ENCODE data around the gene KCNK15.
"Not testable (repeated sequence)": the region's sequence is repeated elsewhere in the genome, so short reads cannot be mapped to it uniquely, and the experiment has no call there.

Gene KCNK15

DNA sequence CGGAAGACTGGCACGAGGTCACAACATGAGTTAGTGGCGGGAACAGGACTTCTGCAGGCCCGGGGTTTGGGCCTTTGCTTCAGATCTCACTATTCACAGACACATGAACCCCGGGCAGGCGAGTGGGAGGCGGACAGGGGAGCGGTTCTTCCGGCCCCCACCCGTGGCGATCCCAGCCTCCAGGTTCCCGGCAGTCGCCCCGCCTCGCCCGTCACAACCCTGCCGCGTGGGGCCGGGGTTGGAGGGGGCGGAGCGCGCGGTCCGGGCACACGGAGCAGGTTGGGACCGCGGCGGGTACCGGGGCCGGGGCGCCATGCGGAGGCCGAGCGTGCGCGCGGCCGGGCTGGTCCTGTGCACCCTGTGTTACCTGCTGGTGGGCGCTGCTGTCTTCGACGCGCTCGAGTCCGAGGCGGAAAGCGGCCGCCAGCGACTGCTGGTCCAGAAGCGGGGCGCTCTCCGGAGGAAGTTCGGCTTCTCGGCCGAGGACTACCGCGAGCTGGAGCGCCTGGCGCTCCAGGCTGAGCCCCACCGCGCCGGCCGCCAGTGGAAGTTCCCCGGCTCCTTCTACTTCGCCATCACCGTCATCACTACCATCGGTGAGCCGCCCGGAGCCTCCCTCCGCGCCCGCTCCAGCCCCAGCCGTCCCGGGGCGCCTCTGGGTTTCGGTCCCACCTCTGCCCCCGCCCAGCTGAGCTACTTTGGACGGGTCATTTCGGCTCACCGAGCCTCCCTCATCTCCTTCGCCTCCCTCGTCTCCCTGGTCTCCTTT lies at the start of gene KCNK15:
Gene KCNK15 (plus strand): TSS at position 268 of the 769 bp plus-strand sequence. CDS start 46 bp downstream, at position 314.
- FAIRE-seq = no peak

GRCh38 chr20:44696315-44696714 lies 49.4 kb upstream of the KCNK15 start:
- no peak for FAIRE-seq

DNA sequence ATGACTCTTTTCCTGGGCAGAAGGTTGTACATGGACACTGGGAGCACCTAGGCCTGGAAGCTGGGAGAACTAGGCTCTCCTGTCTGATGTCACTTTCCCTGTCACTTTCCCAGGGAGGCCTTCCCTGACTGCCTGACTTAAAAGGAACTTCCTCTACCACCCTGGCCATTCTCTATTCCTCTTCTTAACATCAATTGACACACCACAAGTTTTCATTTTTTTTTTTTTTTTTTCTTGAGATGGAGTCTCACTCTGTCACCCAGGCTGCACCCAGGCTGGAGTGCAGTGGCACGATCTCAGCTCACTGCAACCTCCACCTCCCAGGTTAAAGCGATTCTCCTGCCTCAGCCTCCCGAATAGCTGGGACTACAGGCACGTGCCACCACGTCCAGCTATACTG lies 48.6 kb upstream of the KCNK15 start:
- FAIRE-seq = not testable (repeated sequence)

GRCh38 chr20:44698351-44698750 lies 47.3 kb upstream of the KCNK15 start:
- FAIRE-seq = no peak

DNA sequence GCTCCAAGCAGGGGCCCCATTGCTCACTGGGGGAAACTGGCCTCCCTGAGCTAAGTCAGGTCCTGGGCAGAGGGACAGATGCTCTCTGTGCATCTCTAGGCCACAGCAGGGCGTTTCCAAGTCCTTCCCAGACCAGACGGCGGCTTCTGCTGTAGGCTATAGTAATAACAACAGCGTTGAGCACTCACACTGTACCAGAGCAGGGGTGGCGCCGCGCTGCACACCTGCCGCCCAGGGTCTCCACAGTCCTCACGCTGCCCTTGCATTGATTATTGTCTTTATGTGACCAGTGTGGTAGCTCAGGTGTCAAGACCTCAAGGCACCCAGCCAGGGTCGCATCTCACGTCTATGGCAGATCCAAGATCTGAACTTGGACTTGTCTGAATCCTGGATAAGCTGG lies 45.4 kb upstream of the KCNK15 start:
- FAIRE-seq = no peak

DNA sequence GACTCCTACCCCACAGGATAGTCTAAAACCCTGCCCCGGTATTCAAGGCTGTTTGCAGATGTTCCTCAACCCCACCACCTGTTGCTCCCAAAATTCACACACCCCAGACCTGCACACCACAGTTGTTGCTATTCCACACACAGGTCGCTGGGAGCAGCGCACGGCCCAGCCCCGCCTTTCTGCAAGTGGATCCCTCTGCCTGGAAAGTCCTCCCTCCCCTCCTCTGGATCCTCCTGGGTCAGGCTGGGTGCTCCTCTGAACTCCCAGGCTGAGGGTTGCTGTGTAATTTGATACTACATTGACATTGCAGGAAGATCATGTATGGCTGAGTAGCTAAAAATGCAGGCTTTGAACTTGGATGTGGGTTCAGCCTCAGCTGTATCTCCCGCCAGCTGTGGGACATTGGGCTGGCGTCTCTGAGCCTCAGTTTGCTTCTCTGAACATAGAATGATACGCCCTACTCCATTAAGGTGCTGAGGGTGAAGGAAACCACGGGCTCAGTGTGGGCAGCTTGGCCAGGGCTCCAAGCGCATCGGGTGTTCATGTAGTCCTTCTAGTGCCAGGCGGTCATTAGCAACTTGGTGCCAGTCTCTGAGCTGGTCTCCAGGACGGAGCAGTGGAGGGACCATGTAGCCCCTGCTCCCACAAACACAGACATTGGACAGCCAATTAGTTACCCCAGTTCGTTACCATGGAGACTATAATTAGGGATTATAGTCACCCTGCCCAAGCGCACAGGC lies 44.4 kb upstream of the KCNK15 start:
- no peak for FAIRE-seq

DNA sequence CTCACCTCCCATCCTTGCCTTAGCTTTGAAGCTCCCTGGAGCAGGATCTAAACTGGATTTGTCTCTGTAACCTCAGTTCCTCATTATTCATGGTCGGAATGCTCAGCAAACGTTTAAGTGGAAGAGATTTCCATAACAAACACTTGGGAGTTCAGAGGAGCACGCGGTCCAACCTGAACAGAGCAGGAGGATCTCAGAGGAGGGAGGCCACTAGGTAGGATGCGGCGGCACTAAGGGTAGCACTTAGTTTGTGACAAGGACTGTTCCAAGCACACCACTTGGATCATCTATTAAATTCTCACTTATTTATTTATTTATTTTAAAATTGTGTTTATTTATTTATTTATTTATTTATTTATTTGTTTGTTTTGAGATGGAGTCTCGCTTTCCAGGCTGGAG lies 43.8 kb upstream of the KCNK15 start:
- FAIRE-seq = no peak

DNA sequence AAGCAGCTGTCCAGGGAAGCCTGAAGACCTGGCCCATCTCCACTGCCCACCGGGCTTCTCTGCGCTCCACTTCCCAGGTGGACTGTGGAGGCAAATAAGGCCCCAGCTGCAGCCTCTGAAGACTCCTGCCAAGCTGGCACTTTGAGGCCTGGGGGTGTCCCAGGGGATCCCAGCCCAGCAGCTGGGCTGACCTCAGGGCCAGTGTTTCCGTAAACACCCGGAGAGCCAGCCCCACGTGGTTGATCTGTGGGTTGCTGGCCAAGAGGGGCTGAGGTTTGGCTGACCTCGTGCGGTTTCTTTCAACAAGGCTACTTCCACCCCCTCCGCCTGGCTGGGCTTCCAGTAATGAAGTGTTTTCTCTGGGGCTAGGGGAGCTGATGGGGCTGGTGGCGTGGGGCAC lies 42.9 kb upstream of the KCNK15 start:
- FAIRE-seq = no peak

DNA sequence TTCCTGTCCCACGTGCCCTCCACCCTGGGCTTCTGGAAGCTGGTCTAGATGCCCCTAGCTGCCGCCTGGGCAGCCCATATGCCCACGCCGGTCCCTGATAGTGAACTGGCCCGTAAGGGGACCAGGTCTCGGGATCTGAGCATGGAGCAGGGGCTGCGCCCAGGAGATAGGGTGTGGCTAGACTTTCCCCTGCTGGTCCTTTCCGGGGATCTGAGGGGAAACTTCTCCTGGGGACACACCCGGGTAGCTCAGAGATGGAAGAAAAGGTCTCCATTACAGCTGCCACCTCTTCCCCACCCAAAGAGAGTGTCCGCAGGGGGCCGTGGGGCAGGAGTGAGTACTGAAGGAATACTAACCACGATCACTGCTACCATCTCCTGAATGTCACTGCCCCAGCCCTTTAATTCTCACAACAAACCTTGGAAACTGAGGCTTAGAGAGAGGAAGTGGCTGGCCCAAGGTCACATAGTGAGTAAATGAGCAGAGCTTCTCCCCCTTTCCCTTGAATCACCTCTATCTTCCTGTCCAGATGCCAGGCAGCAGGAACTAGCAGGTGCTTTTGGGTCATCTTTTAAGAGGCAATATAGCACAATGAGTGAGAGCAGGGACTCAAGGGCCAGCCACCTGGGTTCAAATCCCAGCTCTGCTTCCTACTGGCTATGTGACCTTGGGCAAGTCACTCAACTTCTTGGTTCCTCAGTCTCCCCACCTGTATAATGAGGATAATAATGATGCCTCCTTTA lies 42.3 kb upstream of the KCNK15 start:
- FAIRE-seq = no peak

GRCh38 chr20:44703956-44704488 lies 41.6 kb upstream of the KCNK15 start:
- no peak for FAIRE-seq

GRCh38 chr20:44704551-44704971 lies 41.1 kb upstream of the KCNK15 start:
- FAIRE-seq = no peak

DNA sequence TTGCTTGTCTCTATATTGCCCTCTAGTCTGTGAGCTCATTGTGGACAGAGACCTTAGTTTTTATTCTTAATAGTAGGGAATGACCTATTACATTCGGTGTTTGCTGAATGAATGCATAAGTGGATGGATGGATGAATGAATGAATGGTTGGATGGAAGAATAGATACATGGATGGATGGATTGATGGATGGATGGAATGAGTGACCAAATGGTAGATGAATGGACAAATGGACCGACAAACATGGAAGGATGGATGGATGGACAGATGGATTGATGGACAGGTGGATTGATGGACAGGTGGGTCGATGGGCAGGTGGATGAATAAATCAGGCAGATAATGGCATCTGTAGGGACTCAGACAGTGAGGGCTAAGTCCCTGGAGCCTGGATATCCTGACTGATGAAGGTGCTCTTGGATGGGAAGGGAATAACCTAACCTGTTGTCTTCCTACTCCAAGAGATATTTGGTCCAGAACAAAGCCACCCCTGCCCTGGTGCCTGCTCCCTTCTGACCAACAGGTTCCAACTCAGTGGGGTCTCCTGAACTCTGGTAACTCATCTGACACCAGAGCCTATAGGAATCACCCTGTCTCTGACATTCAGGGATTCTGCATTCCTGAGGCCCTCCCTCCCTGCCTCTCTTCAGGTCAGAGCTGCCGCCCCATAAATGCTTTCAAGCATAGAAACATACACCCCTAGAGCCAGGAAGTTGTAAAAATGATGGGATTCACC lies 40.1 kb upstream of the KCNK15 start:
- FAIRE-seq = no peak

DNA sequence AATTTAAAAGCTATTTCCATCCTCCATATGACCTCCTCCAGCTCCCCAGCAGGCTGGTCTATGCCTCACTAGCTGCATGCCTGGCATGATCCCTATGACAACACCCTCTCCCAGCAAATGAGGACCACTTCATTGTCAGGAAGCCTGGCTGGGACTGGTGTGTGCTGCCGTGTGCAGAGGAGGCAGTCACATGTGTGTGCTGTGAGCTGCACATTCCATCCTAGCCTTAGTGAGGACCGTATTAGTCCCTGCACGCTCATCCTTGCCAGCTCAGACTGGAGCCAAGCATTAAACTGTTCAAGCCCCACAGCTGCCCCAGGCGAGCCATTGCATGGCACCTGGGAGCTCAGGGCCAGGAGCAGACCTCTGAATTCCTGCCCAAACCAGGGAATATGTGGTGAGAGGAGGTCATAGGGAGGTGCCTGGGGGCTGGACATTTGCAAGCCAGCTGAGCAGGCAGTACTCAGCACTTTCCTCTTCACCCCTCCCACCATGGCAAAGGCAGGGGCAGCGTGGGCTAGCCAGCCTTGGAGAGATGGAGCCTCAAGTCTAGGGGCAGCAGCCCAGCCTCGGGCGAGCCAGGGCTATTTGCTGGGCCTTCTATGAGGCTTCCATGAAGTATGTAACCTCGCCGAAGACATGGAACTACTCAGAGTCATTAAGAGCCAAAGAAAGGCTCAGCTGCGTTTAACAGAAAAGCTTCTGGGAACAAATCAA lies 39.2 kb upstream of the KCNK15 start:
- no peak for FAIRE-seq

- no peak for FAIRE-seq
Observed at GRCh38 chr20:44707018-44707579, 38.6 kb upstream of the KCNK15 start.

DNA sequence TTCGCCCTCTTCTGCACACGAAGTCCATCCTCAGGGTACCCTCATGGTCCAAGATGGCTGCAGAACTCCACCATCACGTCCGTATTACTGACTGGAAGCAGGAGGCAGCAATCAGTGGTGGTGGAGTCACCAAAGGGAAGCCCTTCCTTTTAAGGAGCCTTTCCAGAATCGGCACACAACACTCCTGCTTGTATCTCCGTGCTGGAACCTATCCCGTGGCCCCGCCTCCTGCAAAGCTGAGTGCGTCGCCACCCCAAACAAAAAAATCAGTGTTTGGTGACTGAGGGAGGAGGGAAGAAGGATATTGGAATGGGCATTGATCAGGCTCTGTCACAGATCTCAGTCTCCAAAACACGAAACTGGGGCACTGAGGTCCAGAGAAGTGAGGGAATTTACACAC lies 36.3 kb upstream of the KCNK15 start:
- no peak for FAIRE-seq

DNA sequence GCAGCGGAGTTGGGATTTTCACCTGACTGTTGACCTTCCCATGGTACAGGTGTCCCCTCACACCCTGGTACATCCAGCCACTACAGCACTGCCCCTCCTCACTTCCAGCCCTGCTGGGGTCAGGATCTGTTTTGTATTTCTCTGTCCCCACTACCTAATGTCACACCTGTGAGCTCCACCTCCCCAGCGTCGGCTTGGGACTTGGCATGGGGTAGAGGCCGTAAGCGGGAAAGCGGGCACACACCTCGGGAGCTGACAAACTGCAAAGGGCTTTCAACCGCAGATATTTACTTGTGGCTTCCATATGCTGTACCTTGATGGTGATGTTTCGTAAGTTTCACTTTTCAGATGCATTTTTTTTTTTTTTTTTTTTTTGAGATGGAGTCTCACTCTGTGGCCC lies 35.9 kb upstream of the KCNK15 start:
- FAIRE-seq = no peak

DNA sequence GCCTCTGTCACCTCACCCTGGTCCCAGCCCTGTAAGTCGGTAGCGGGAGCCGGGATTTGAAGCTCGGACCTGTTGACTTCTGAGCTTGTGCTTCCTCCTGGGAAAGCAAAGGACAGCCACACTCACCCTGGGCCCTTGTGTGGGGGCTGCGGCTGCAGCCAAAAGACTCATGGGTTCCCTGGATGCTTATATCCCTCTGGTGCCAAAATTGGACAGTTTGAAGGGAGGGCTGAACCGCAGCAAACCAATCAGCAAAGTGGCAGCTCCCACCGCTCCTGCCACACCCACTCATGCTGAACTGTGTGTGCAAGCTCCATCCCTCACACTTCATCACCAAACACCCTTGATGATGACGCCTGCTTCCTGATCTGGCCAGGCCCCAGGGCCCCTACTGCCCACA lies 34.4 kb upstream of the KCNK15 start:
- FAIRE-seq = no peak

DNA sequence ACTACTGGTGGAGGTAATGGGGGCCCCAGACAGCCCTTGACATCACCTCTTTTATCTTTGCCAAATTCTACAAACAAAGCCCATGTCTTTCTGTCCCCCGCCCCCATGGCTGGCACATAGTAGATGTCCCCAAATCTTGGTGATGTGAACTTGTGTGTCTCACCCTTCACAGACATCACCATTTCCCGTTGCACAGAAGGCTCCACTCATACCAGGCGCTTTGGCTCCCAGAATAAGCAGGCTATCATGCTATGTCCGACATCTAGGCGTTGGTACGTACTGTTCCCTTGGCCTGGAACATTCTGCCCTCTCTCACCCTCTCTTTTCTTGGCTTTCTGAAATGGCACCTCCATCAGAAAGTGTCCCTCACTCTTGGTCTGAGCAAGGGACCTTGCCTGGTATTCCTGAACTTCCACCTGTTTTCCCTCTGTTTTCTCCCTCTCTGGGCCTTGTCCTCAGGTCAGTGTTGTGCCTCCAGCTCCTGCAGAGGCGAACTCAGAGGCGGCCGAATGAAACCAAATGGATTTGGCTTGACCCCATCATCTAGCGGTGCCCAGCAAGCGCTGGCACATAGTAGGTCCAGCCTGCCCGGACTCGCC lies 31.5 kb upstream of the KCNK15 start:
- no peak for FAIRE-seq

- no peak for FAIRE-seq
Observed at GRCh38 chr20:44714701-44715498, 30.8 kb upstream of the KCNK15 start, which contains the start of gene CCN5. TSS of gene CCN5 (plus strand) at chr20:44715369. CDS start at chr20:44715391, 22 bp downstream.

Data from TTC549 (cell line).